Posterior vena cava (tissue), 2 donors: ENCODE results near the gene PRTG. TPM values are rescaled to one million over a fixed set of nuclear protein-coding genes. Genes with fewer than 3 reads are reported as not detected.

Experiments
- DNase-seq: peaks from one replicate; pipeline ENCODE4 v3.0.0-alpha.2; 2020; ENCODE audit warnings: low spot score
- intact Hi-C, 2 donors: fragments of 100-400 bp; cut with DNase I; formaldehyde crosslinking; loops; one replicate each; pipeline versions ENCODE4 v1.14.1 to v1.14.2; 2022 to 2023
- total RNA-seq, 2 donors: library from RNA; stranded (reverse); fragmentation: NEBNext Ultra II Directional; extraction: Animal tissue kit (Norgen Biotek cat#: 25700); gene quantifications; one replicate each; pipeline ENCODE4 v1.2.1, GENCODE V29; 2021
- donor health status: DM: yes; HTN: yes; CAD: no.
- donor health status: DM: yes; HTN: yes; CAD: no.

Gene PRTG
- total RNA-seq, 2 donors from 2014 or later, result 1.0 to 1.3 TPM

GRCh38 chr15:55588070-55588814 lies 154.7 kb downstream of the PRTG start, which contains the start of gene PYGO1:
TSS of gene PYGO1 (minus strand) at chr15:55588345. CDS start at chr15:55587883, 462 bp downstream.
- intact Hi-C loops, result no loop called here
- peak; percentile 84 for DNase-seq

- intact Hi-C loops, result no loop called here
- peak; percentile 83 for DNase-seq
Observed at GRCh38 chr15:55587321-55588069, 155.5 kb downstream of the PRTG start.

GRCh38 chr15:55586808-55587207 lies 156.1 kb downstream of the PRTG start:
- no peak for DNase-seq
- intact Hi-C loops, result no loop called here

- intact Hi-C loops, result no loop called here
- DNase-seq, result no peak
Observed at GRCh38 chr15:55576943-55577342, 166.0 kb downstream of the PRTG start.

GRCh38 chr15:55574096-55574495 lies 168.9 kb downstream of the PRTG start:
- no peak for DNase-seq
- intact Hi-C loops, result no loop called here

- intact Hi-C loops, result no loop called here
- no peak for DNase-seq
Observed at GRCh38 chr15:55573224-55573623, 169.7 kb downstream of the PRTG start.

- no peak for DNase-seq
- intact Hi-C loops, result no loop called here
Observed at GRCh38 chr15:55564347-55565145, 178.4 kb downstream of the PRTG start.

GRCh38 chr15:55562601-55563000 lies 180.4 kb downstream of the PRTG start:
- intact Hi-C loops, result no loop called here
- DNase-seq, result no peak

Other genes starting within 250 kb of the PRTG start
- 1 to 10 TPM in 1 of 2 donors, under 1 TPM in 1; 0.93 to 1.9 TPM for gene DNAAF4, start 234.9 kb downstream of the PRTG start, total RNA-seq
- gene PYGO1, start 154.8 kb downstream of the PRTG start, total RNA-seq, result 10 to 100 TPM; 12.5 to 15.4 TPM